Measurements from ENCODE around the gene MAPK12. TPM values are rescaled to one million over a fixed set of nuclear protein-coding genes. Genes with fewer than 3 reads are reported as not detected.

Gene MAPK12
- total and polyA plus RNA-seq, 2 donors (not counting 1 experiment from before 2014, with no cell fraction given), result 6.5 to 7.8 TPM

DNA sequence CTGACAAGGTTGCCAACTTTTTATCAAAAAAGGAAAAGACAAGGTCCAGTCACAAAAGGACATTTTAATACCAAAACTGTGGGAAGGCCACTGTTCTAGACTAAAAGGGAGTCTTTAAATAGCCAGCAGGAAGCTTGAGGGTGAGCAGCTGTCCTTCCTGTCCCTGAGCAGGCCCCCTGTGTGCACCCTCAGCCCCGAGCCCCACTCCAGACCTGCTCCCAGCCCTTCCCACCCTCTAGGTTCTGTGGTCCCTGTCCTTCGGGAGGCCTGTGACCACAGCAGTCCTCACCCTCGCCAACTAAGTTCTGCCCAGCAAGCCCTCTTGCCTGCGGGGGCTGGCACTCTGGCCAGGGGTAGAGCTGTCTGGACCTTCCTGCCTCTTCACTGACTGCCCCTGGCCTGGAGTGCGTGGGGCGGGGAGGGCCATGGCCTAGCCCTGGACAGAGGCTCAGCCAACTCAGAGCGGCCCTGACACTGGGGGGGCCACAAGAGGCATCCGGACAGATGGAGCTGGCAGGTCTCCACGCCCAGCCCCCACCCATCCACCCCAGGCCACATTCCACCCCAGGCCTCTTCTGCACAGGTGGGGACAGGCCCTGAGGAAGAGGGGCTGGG lies 47.6 kb upstream of the MAPK12 start:
- no peak overlapping the region for H3K4me3 ChIP-seq (ENCODE audit: control extremely low read depth in 1 of 5, extremely low read depth in 1 of 5, insufficient read depth in 1 of 5, low read depth in 2 of 5, low read length in 4 of 5)
- TF ChIP-seq EZH2 (IDR thresholded peaks at IDR 0.05; ENCODE audit: borderline replicate concordance, insufficient read depth, low read depth, low read length, poor library complexity, severe bottlenecking), result no peak
- TF ChIP-seq, protein P1, sequence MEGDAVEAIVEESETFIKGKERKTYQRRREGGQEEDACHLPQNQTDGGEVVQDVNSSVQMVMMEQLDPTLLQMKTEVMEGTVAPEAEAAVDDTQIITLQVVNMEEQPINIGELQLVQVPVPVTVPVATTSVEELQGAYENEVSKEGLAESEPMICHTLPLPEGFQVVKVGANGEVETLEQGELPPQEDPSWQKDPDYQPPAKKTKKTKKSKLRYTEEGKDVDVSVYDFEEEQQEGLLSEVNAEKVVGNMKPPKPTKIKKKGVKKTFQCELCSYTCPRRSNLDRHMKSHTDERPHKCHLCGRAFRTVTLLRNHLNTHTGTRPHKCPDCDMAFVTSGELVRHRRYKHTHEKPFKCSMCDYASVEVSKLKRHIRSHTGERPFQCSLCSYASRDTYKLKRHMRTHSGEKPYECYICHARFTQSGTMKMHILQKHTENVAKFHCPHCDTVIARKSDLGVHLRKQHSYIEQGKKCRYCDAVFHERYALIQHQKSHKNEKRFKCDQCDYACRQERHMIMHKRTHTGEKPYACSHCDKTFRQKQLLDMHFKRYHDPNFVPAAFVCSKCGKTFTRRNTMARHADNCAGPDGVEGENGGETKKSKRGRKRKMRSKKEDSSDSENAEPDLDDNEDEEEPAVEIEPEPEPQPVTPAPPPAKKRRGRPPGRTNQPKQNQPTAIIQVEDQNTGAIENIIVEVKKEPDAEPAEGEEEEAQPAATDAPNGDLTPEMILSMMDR (IDR thresholded peaks at IDR 0.05), result no peak
- H3K27me3 ChIP-seq (replicated peaks in 1 of 4; ENCODE audit: control extremely low read depth in 1 of 4, control insufficient read depth in 3 of 4, insufficient read depth in 4 of 4, low read length in 3 of 4), result peaks cover 0 to 28% (median 7%) of the 10 kb centered on the region in 4 experiments
- ATAC-seq (ENCODE audit: low read depth) (no peak), DNase-seq (no peak)
- H3K4me1 ChIP-seq (ENCODE audit: control insufficient read depth in 2 of 2, insufficient read depth in 2 of 2, low read length in 2 of 2), result peaks cover 53 to 70% of the 10 kb centered on the region in 2 donors
- 42% methylated on average over 7 of the region's 9 CpGs for WGBS (ENCODE audit: insufficient coverage)
- ChIA-PET POLR2A (interaction anchor here (0.7 kb wide), 1 partner anchor 466 kb away, joined by 5 read pairs; no protein-coding TSS in a partner anchor), CTCF (interaction anchor here (1.2 kb wide), 1 partner anchor 15 kb away, joined by 4 read pairs; no protein-coding TSS in a partner anchor)
- H3K9me3 Mint-ChIP-seq (ENCODE audit: insufficient read depth), result no peaks in the 10 kb centered on the region
- no peak overlapping the region for H3K9ac ChIP-seq (ENCODE audit: low read length)
- H3K27ac Mint-ChIP-seq, result peak overlapping the region; percentile 87
- H3K4me1 Mint-ChIP-seq, result peaks cover 31% of the 10 kb centered on the region
- H3K27me3 Mint-ChIP-seq, result peaks cover 5% of the 10 kb centered on the region
- H3K4me2 ChIP-seq (replicated peaks; ENCODE audit: low read depth, low read length, poor library complexity, severe bottlenecking), result peak overlapping the region; percentile 48
- peak overlapping the region; percentile 78 for H3K4me3 Mint-ChIP-seq
- no peaks in the 10 kb centered on the region for H3K79me2 ChIP-seq (ENCODE audit: control insufficient read depth, insufficient read depth, low read length)
- no peak overlapping the region for H2AFZ ChIP-seq (ENCODE audit: insufficient read depth, low read depth, low read length, poor library complexity, severe bottlenecking)
- no peaks in the 10 kb centered on the region for H3K36me3 ChIP-seq (replicated peaks in 1 of 2; ENCODE audit: control extremely low read depth in 1 of 2, control insufficient read depth in 1 of 2, extremely low read depth in 1 of 2, insufficient read depth in 2 of 2, low read length in 1 of 2)
- peaks cover 0 to 6% (median 0%) of the 10 kb centered on the region in 3 donors for H3K9me3 ChIP-seq (ENCODE audit: control extremely low read depth in 1 of 3, control insufficient read depth in 2 of 3, insufficient read depth in 1 of 3, low read length in 2 of 3)
- H3K27ac ChIP-seq (ENCODE audit: low read length in 2 of 2), result no peak overlapping the region
- no peaks in the 10 kb centered on the region for H4K20me1 ChIP-seq (ENCODE audit: control insufficient read depth, insufficient read depth, low read length, poor library complexity, severe bottlenecking)
- intact Hi-C loops (cut with micrococcal nuclease), result no loop called here

DNA sequence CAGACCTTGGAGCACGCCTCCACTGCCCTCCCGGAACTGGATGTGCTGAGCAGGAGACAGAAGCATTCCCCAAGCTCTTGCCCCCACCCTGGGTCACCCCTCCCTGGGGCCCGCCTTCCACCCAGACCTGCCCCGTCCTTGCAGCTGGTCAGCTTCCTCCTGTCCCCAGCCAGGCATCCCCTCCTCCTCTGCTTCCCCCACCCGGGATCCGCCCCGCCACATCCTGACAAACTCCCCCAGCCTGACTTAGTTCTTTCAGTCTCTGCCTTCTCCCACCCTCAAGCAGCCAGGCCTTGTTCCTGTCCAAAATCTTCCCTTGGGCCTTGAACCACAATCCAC lies 47.1 kb upstream of the MAPK12 start:
- Mint-ChIP-seq H3K9me3 (ENCODE audit: insufficient read depth) (no peaks in the 10 kb centered on the region), H3K4me1 (peaks cover 31% of the 10 kb centered on the region), H3K4me3 (peak overlapping the region; percentile 78), H3K27ac (peak overlapping the region; percentile 87), H3K27me3 (peaks cover 5% of the 10 kb centered on the region)
- Histone ChIP-seq H2AFZ (ENCODE audit: insufficient read depth, low read depth, low read length, poor library complexity, severe bottlenecking) (no peak overlapping the region), H4K20me1 (ENCODE audit: control insufficient read depth, insufficient read depth, low read length, poor library complexity, severe bottlenecking) (no peaks in the 10 kb centered on the region), H3K4me3 (ENCODE audit: control extremely low read depth in 1 of 5, extremely low read depth in 1 of 5, insufficient read depth in 1 of 5, low read depth in 2 of 5, low read length in 4 of 5) (no peak overlapping the region), H3K36me3 (replicated peaks in 1 of 2; ENCODE audit: control extremely low read depth in 1 of 2, control insufficient read depth in 1 of 2, extremely low read depth in 1 of 2, insufficient read depth in 2 of 2, low read length in 1 of 2) (no peaks in the 10 kb centered on the region), H3K79me2 (ENCODE audit: control insufficient read depth, insufficient read depth, low read length) (no peaks in the 10 kb centered on the region), H3K4me1 (ENCODE audit: control insufficient read depth in 2 of 2, insufficient read depth in 2 of 2, low read length in 2 of 2) (peaks cover 53 to 70% of the 10 kb centered on the region in 2 donors), H3K9me3 (ENCODE audit: control extremely low read depth in 1 of 3, control insufficient read depth in 2 of 3, insufficient read depth in 1 of 3, low read length in 2 of 3) (peaks cover 0 to 6% (median 0%) of the 10 kb centered on the region in 3 donors), H3K27me3 (replicated peaks in 1 of 4; ENCODE audit: control extremely low read depth in 1 of 4, control insufficient read depth in 3 of 4, insufficient read depth in 4 of 4, low read length in 3 of 4) (peaks cover 0 to 28% (median 7%) of the 10 kb centered on the region in 4 experiments), H3K4me2 (replicated peaks; ENCODE audit: low read depth, low read length, poor library complexity, severe bottlenecking) (peak overlapping the region; percentile 48), H3K27ac (ENCODE audit: low read length in 2 of 2) (no peak overlapping the region), H3K9ac (ENCODE audit: low read length) (no peak overlapping the region)
- WGBS (ENCODE audit: insufficient coverage), result 23% methylated on average over 5 of the region's 7 CpGs
- DNase-seq, result no peak
- ChIA-PET CTCF (no interaction called here), POLR2A (no interaction called here)
- intact Hi-C loops (cut with micrococcal nuclease), result no loop called here
- ATAC-seq (ENCODE audit: low read depth), result no peak
- no peak for TF ChIP-seq EZH2 (IDR thresholded peaks at IDR 0.05; ENCODE audit: borderline replicate concordance, insufficient read depth, low read depth, low read length, poor library complexity, severe bottlenecking)
- TF ChIP-seq, protein P1 (IDR thresholded peaks at IDR 0.05), result no peak

Measured in B cell (primary cell).